ENCODE data around the gene KDM5A. TPM values are rescaled to one million over a fixed set of nuclear protein-coding genes. Genes with fewer than 3 reads are reported as not detected.
A peak's percentile ranks its signal among the peaks of the same experiment; 100 is the strongest.

KDM5A gene
- total and polyA plus RNA-seq, 2 donors from 2014 or later, result 4.5 to 76.6 TPM

- peaks cover 16 to 38% (median 27%) of the 10 kb centered on the region in 3 donors for H3K36me3 ChIP-seq (ENCODE audit: control insufficient read depth in 2 of 3, insufficient read depth in 3 of 3, low read length in 3 of 3)
- H3K27me3 ChIP-seq (ENCODE audit: control insufficient read depth, insufficient read depth, low read length), result no peaks in the 10 kb centered on the region
- intact Hi-C loops (cut with DNase I), result no loop called here
- no peaks in the 10 kb centered on the region for H3K9me3 ChIP-seq (ENCODE audit: control insufficient read depth in 2 of 3, insufficient read depth in 1 of 3, low read length in 3 of 3)
- no peak overlapping the region for H3K4me3 ChIP-seq (ENCODE audit: low read length in 3 of 3)
- no peaks in the 10 kb centered on the region for H3K4me1 ChIP-seq (ENCODE audit: control insufficient read depth in 2 of 3, insufficient read depth in 2 of 3, low read depth in 1 of 3, low read length in 3 of 3)
- DNase-seq (no peak), FAIRE-seq (no peak)
- H3K9ac ChIP-seq (ENCODE audit: low read length in 3 of 3), result no peak overlapping the region
- TF ChIP-seq CTCF (IDR thresholded peaks at IDR 0.05; ENCODE audit: borderline replicate concordance, extremely low read depth, insufficient read depth), result no peak
- H3K27ac ChIP-seq (ENCODE audit: low read depth in 2 of 2, low read length in 2 of 2), result no peak overlapping the region
These were observed 94.0 kb downstream of the KDM5A start for GRCh38 chr12:295132-295531.

- Histone ChIP-seq H3K9me3 (ENCODE audit: control insufficient read depth in 2 of 3, insufficient read depth in 1 of 3, low read length in 3 of 3) (no peaks in the 10 kb centered on the region), H3K27ac (ENCODE audit: low read depth in 2 of 2, low read length in 2 of 2) (no peak overlapping the region), H3K27me3 (ENCODE audit: control insufficient read depth, insufficient read depth, low read length) (no peaks in the 10 kb centered on the region), H3K9ac (ENCODE audit: low read length in 3 of 3) (no peak overlapping the region), H3K4me3 (ENCODE audit: low read length in 3 of 3) (no peak overlapping the region), H3K4me1 (ENCODE audit: control insufficient read depth in 2 of 3, insufficient read depth in 2 of 3, low read depth in 1 of 3, low read length in 3 of 3) (no peaks in the 10 kb centered on the region), H3K36me3 (ENCODE audit: control insufficient read depth in 2 of 3, insufficient read depth in 3 of 3, low read length in 3 of 3) (peaks cover 16 to 38% (median 27%) of the 10 kb centered on the region in 3 donors)
- FAIRE-seq (no peak), DNase-seq (no peak)
- no peak for TF ChIP-seq CTCF (IDR thresholded peaks at IDR 0.05; ENCODE audit: borderline replicate concordance, extremely low read depth, insufficient read depth)
- intact Hi-C loops (cut with DNase I), result no loop called here
These were observed 95.9 kb downstream of the KDM5A start for GRCh38 chr12:293199-293598.

GRCh38 chr12:292186-292585, 96.9 kb downstream of the KDM5A start:
- H3K4me3 ChIP-seq (ENCODE audit: low read length in 3 of 3), result no peak overlapping the region
- intact Hi-C loops (cut with DNase I), result no loop called here
- DNase-seq (no peak), FAIRE-seq (no peak)
- H3K27ac ChIP-seq (ENCODE audit: low read depth in 2 of 2, low read length in 2 of 2), result no peak overlapping the region
- TF ChIP-seq CTCF (IDR thresholded peaks at IDR 0.05; ENCODE audit: borderline replicate concordance, extremely low read depth, insufficient read depth), result no peak
- peaks cover 14 to 40% (median 27%) of the 10 kb centered on the region in 3 donors for H3K36me3 ChIP-seq (ENCODE audit: control insufficient read depth in 2 of 3, insufficient read depth in 3 of 3, low read length in 3 of 3)
- no peaks in the 10 kb centered on the region for H3K4me1 ChIP-seq (ENCODE audit: control insufficient read depth in 2 of 3, insufficient read depth in 2 of 3, low read depth in 1 of 3, low read length in 3 of 3)
- no peaks in the 10 kb centered on the region for H3K9me3 ChIP-seq (ENCODE audit: control insufficient read depth in 2 of 3, insufficient read depth in 1 of 3, low read length in 3 of 3)
- H3K27me3 ChIP-seq (ENCODE audit: control insufficient read depth, insufficient read depth, low read length), result no peaks in the 10 kb centered on the region
- H3K9ac ChIP-seq (ENCODE audit: low read length in 3 of 3), result no peak overlapping the region

- H3K4me3 ChIP-seq (ENCODE audit: low read length in 3 of 3), result no peak overlapping the region
- peaks cover 12 to 39% (median 26%) of the 10 kb centered on the region in 3 donors for H3K36me3 ChIP-seq (ENCODE audit: control insufficient read depth in 2 of 3, insufficient read depth in 3 of 3, low read length in 3 of 3)
- H3K9me3 ChIP-seq (ENCODE audit: control insufficient read depth in 2 of 3, insufficient read depth in 1 of 3, low read length in 3 of 3), result no peaks in the 10 kb centered on the region
- H3K27ac ChIP-seq (ENCODE audit: low read depth in 2 of 2, low read length in 2 of 2), result no peak overlapping the region
- no peaks in the 10 kb centered on the region for H3K27me3 ChIP-seq (ENCODE audit: control insufficient read depth, insufficient read depth, low read length)
- no peaks in the 10 kb centered on the region for H3K4me1 ChIP-seq (ENCODE audit: control insufficient read depth in 2 of 3, insufficient read depth in 2 of 3, low read depth in 1 of 3, low read length in 3 of 3)
- intact Hi-C loops (cut with DNase I), result no loop called here
- peak; percentile 46 for FAIRE-seq
- H3K9ac ChIP-seq (ENCODE audit: low read length in 3 of 3), result no peak overlapping the region
- no peak for TF ChIP-seq CTCF (IDR thresholded peaks at IDR 0.05; ENCODE audit: borderline replicate concordance, extremely low read depth, insufficient read depth)
- no peak for DNase-seq
These were observed 97.9 kb downstream of the KDM5A start for GRCh38 chr12:291153-291723.

Data from kidney (tissue), 14 donors.